ENCODE measurements around the gene KLHDC3. TPM values are rescaled to one million over a fixed set of nuclear protein-coding genes. Genes with fewer than 3 reads are reported as not detected.

KLHDC3 gene
- total and polyA plus RNA-seq, 2 of the 13 experiments (the other 11 are each of a cell fraction or from before 2014, with no cell fraction given): 78.3 to 91.5 TPM

DNA sequence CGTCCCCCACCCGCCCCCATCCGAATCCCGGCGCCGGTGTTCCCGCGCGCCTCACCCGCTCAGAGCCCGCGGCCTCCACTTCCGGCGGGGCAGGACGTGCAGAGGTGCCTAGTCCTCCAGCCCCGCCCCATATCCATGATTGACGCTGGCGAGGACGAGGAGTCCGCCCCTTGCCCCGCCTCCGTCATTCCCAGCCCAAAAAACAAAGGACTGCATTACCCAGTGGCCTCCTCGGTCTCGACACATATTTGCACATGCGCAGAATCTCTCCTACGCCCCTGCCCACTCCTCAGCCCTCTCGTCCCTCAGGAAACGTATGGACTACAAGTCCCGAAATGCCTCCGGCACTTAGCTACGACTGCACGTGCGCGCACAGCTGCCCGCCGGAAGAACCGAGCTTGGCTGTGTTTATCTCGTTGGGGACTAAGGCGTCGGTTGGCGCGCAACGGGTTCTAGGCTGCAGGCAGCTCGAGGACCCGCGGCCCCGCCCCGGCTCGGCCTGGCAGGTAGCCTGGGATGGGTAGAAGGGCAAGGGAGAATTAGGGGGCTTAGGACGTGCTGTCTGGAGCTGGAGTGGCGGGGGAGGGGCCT lies at the start of gene KLHDC3, which contains the start of gene MEA1 (continued):
- TF ChIP-seq PHB2 (IDR thresholded peaks at IDR 0.05; ENCODE audit: partially characterized antibody): no peak
- TF ChIP-seq ATF1 (CRISPR knock-in tag; IDR thresholded peaks at IDR 0.05): peak; percentile 84
- TF ChIP-seq MEIS1 (CRISPR knock-in tag; IDR thresholded peaks at IDR 0.05; ENCODE audit: borderline replicate concordance): peak; percentile 88
- peak; percentile 80; the same call in 1 of the 2 replicates for TF ChIP-seq ZNF607 (CRISPR knock-in tag; IDR thresholded peaks at IDR 0.05; ENCODE audit: borderline replicate concordance)
- no peak for TF ChIP-seq ZKSCAN8 (CRISPR knock-in tag; IDR thresholded peaks at IDR 0.05; ENCODE audit: borderline replicate concordance)
- TF ChIP-seq ZKSCAN1 (IDR thresholded peaks at IDR 0.05; ENCODE audit: low read length): no peak
- peak; percentile 62 for TF ChIP-seq GABPA (IDR thresholded peaks at IDR 0.05; ENCODE audit: low read depth, low read length)
- peak; percentile 94 for TF ChIP-seq GABPA (CRISPR knock-in tag; IDR thresholded peaks at IDR 0.05; ENCODE audit: low read depth)
- TF ChIP-seq NBN (conservative IDR thresholded peaks at IDR 0.05): no peak
- TF ChIP-seq ZNF12 (CRISPR knock-in tag; IDR thresholded peaks at IDR 0.05): no peak
- no peak for TF ChIP-seq HOXA7 (CRISPR knock-in tag; IDR thresholded peaks at IDR 0.05)
- TF ChIP-seq, protein P1, sequence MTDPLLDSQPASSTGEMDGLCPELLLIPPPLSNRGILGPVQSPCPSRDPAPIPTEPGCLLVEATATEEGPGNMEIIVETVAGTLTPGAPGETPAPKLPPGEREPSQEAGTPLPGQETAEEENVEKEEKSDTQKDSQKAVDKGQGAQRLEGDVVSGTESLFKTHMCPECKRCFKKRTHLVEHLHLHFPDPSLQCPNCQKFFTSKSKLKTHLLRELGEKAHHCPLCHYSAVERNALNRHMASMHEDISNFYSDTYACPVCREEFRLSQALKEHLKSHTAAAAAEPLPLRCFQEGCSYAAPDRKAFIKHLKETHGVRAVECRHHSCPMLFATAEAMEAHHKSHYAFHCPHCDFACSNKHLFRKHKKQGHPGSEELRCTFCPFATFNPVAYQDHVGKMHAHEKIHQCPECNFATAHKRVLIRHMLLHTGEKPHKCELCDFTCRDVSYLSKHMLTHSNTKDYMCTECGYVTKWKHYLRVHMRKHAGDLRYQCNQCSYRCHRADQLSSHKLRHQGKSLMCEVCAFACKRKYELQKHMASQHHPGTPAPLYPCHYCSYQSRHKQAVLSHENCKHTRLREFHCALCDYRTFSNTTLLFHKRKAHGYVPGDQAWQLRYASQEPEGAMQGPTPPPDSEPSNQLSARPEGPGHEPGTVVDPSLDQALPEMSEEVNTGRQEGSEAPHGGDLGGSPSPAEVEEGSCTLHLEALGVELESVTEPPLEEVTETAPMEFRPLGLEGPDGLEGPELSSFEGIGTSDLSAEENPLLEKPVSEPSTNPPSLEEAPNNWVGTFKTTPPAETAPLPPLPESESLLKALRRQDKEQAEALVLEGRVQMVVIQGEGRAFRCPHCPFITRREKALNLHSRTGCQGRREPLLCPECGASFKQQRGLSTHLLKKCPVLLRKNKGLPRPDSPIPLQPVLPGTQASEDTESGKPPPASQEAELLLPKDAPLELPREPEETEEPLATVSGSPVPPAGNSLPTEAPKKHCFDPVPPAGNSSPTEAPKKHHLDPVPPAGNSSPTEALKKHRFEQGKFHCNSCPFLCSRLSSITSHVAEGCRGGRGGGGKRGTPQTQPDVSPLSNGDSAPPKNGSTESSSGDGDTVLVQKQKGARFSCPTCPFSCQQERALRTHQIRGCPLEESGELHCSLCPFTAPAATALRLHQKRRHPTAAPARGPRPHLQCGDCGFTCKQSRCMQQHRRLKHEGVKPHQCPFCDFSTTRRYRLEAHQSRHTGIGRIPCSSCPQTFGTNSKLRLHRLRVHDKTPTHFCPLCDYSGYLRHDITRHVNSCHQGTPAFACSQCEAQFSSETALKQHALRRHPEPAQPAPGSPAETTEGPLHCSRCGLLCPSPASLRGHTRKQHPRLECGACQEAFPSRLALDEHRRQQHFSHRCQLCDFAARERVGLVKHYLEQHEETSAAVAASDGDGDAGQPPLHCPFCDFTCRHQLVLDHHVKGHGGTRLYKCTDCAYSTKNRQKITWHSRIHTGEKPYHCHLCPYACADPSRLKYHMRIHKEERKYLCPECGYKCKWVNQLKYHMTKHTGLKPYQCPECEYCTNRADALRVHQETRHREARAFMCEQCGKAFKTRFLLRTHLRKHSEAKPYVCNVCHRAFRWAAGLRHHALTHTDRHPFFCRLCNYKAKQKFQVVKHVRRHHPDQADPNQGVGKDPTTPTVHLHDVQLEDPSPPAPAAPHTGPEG (CRISPR knock-in tag; IDR thresholded peaks at IDR 0.05): 0 out of 2 replicates have a peak, but pooled peaks have one; percentile 11
- TF ChIP-seq ZBTB42 (CRISPR knock-in tag; IDR thresholded peaks at IDR 0.05): no peak
- TF ChIP-seq SALL1 (CRISPR knock-in tag; IDR thresholded peaks at IDR 0.05): peak; percentile 82
- TF ChIP-seq NR2F1 (CRISPR knock-in tag; IDR thresholded peaks at IDR 0.05): no peak
- TF ChIP-seq ZNF766 (CRISPR knock-in tag; IDR thresholded peaks at IDR 0.05; ENCODE audit: borderline replicate concordance): no peak
- TF ChIP-seq TSC22D2 (CRISPR knock-in tag; IDR thresholded peaks at IDR 0.05; ENCODE audit: borderline replicate concordance): 0 out of 2 replicates have a peak, but pooled peaks have one; percentile 76
- peak; percentile 94 for TF ChIP-seq ARID4A (CRISPR knock-in tag; IDR thresholded peaks at IDR 0.05; ENCODE audit: borderline replicate concordance)
- no peak for TF ChIP-seq DNMT3B (CRISPR knock-in tag; conservative IDR thresholded peaks at IDR 0.05)
- 0 out of 4 replicates have a peak, but pooled peaks have one; percentile 17 to 29 for TF ChIP-seq MAFK (conservative IDR thresholded peaks at IDR 0.05 in 1 of 2, IDR thresholded peaks at IDR 0.05 in 1 of 2; ENCODE audit: low read length in 2 of 2)
- no peak for TF ChIP-seq HOXD1 (CRISPR knock-in tag; IDR thresholded peaks at IDR 0.05)
- TF ChIP-seq ZNF235 (CRISPR knock-in tag; IDR thresholded peaks at IDR 0.05; ENCODE audit: borderline replicate concordance): no peak
